Endothelial cell of umbilical vein (primary cell): ENCODE results near the gene IMPG2. TPM values are rescaled to one million over a fixed set of nuclear protein-coding genes. Genes with fewer than 3 reads are reported as not detected.

Experiments used
- BruUV-seq: library from RNA; stranded (reverse); fragments of 400-500 nt; replicated peaks from 2 replicates; lab custom pipeline; 2021; lab: Mats Ljungman, UMichigan
- CTCF ChIA-PET: fragments of 300-600, 350-600 bp; sonication (Branson Sonifier 250); formaldehyde crosslinking; loops from one replicate; lab custom pipeline; 2021; ENCODE audit warnings: antibody characterized with exemption, inconsistent platforms; lab: Charles Lee
- POLR2A ChIA-PET: fragments of 300-600, 350-600 bp; sonication (Branson Sonifier 250); formaldehyde crosslinking; loops from one replicate; lab custom pipeline; 2021; ENCODE audit warnings: antibody characterized with exemption, inconsistent platforms; lab: Charles Lee
- DNase-seq: peaks from one replicate; pipeline ENCODE4 v3.0.0-alpha.2; 2011; ENCODE audit warnings: low read depth, low spot score
- FAIRE-seq: peaks from 2 replicates; lab custom pipeline; 2011; peaks lifted over from hg19 to GRCh38; lab: Jason Lieb, UNC
- H2AFZ ChIP-seq: 2 replicates; pipeline ENCODE4 v1.6.0; 2012; ENCODE audit warnings: low read depth, low read length, control low read depth, inconsistent platforms
- H3K27ac ChIP-seq: 2 replicates; pipeline ENCODE4 v1.5.1; 2011; ENCODE audit warnings: low read depth, mild to moderate bottlenecking, control low read depth, low read length, moderate library complexity; ENCODE audit not compliant: insufficient read depth
- H3K27me3 ChIP-seq, 2 experiments: 2 replicates each; pipeline versions ENCODE4 v1.6.0 to v1.6.1; 2011; ENCODE audit warnings: low read length in 2 of 2, mixed read lengths in 1 of 2; ENCODE audit not compliant: control insufficient read depth in 2 of 2, insufficient read depth in 2 of 2
- H3K36me3 ChIP-seq, 2 experiments: 2 replicates in 1 of 2; 3 replicates in 1 of 2; pipeline ENCODE4 v1.5.1; 2011; ENCODE audit warnings: low read length in 2 of 2, mild to moderate bottlenecking in 1 of 2, moderate library complexity in 1 of 2; ENCODE audit not compliant: control insufficient read depth in 2 of 2, insufficient read depth in 2 of 2; ENCODE audit errors: extremely low read depth in 1 of 2
- H3K4me1 ChIP-seq: 3 replicates; pipeline ENCODE4 v1.5.1; 2011; ENCODE audit warnings: mild to moderate bottlenecking, low read length; ENCODE audit not compliant: control insufficient read depth, insufficient read depth; ENCODE audit errors: extremely low read depth
- H3K4me2 ChIP-seq: 2 replicates; pipeline ENCODE4 v1.6.1; 2011; ENCODE audit warnings: low read length, control low read depth, mixed read lengths; ENCODE audit not compliant: insufficient read depth
- H3K4me3 ChIP-seq, 3 experiments: fragments of 200-600 bp in 1 of 3; sonication (generic), shearing (Covaris generic) in 1 of 3; replicated peaks in 1 of 3; 2 replicates each; pipeline ENCODE4 v1.5.1; 2011 to 2016; ENCODE audit warnings: control low read depth in 3 of 3, low read length in 3 of 3, mild to moderate bottlenecking in 2 of 3, inconsistent platforms in 1 of 3, low read depth in 1 of 3, moderate library complexity in 1 of 3; ENCODE audit not compliant: insufficient read depth in 1 of 3
- H3K79me2 ChIP-seq: 2 replicates; pipeline ENCODE4 v1.6.0; 2012; ENCODE audit warnings: low read length, inconsistent platforms; ENCODE audit not compliant: control insufficient read depth, insufficient read depth
- H3K9ac ChIP-seq: replicated peaks from 2 replicates; pipeline ENCODE3; 2011; ENCODE audit warnings: low read length, control low read depth; ENCODE audit not compliant: insufficient read depth; ENCODE audit errors: extremely low read depth
- H3K9me1 ChIP-seq: replicated peaks from 3 replicates; pipeline ENCODE4 v1.6.0; 2011; ENCODE audit warnings: mild to moderate bottlenecking, low read length; ENCODE audit not compliant: control insufficient read depth, insufficient read depth; ENCODE audit errors: extremely low read depth
- H3K9me3 ChIP-seq: replicated peaks from 2 replicates; pipeline ENCODE4 v1.5.1; 2012; ENCODE audit warnings: low read length, inconsistent platforms; ENCODE audit not compliant: control insufficient read depth, insufficient read depth
- H4K20me1 ChIP-seq: replicated peaks from 2 replicates; pipeline ENCODE3; 2011; ENCODE audit warnings: mild to moderate bottlenecking, low read length; ENCODE audit not compliant: control insufficient read depth, insufficient read depth; ENCODE audit errors: extremely low read depth
- GATA2 ChIP-seq: IDR thresholded peaks from 2 replicates; pipeline ENCODE4 v1.7.0; 2011; ENCODE audit warnings: low read depth, mild to moderate bottlenecking, moderate library complexity, mixed read lengths, low read length; ENCODE audit not compliant: insufficient read length, insufficient read depth
- JUN ChIP-seq: IDR thresholded peaks from 2 replicates; pipeline ENCODE4 v1.6.1; 2011; ENCODE audit warnings: borderline replicate concordance, low read depth; ENCODE audit not compliant: insufficient read length, insufficient read depth
- POLR2A ChIP-seq: IDR thresholded peaks from 2 replicates; pipeline ENCODE4 v1.6.1; 2012; ENCODE audit warnings: low read depth, mild to moderate bottlenecking, control low read depth, low read length
- POLR2AphosphoS5 ChIP-seq: IDR thresholded peaks from 2 replicates; pipeline ENCODE4 v1.6.1; 2012; ENCODE audit warnings: low read depth, mild to moderate bottlenecking, control low read depth, low read length, moderate library complexity; ENCODE audit not compliant: insufficient read depth
- dilution Hi-C: fragments of 300-500 bp; cut with MboI; formaldehyde crosslinking; loops from one replicate; pipeline ENCODE4 v1.15.0; 2019; ENCODE audit warnings: low sequenced_read_pairs; ENCODE audit not compliant: extremely low pct_ligation_motif_present
- intact Hi-C: fragments of 100-400 bp; cut with micrococcal nuclease; formaldehyde crosslinking; loops from one replicate; pipeline ENCODE4 v1.10.0; 2022
- polyA plus RNA-seq, 4 experiments: library from polyadenylated mRNA; depleted of rRNA in 3 of 4; stranded (reverse) in 3 of 4; unstranded in 1 of 4; fragments of >200 nt; gene quantifications; 2 replicates each; pipeline versions ENCODE4 v1.2.1 to v1.2.3, GENCODE V29; 2011 to 2012; ENCODE audit warnings: missing spikeins in 1 of 4
- total RNA-seq: library from RNA; stranded (reverse); gene quantifications from 2 replicates; pipeline ENCODE4 v1.2.3, GENCODE V29; 2021
- TF ChIP-seq, protein P1 (sequence below): IDR thresholded peaks from 2 replicates; pipeline ENCODE4 v1.6.1; 2011; ENCODE audit not compliant: insufficient read depth, insufficient read length
- TF ChIP-seq, protein P2 (sequence below), 2 donors: IDR thresholded peaks; 1 replicate in 1 of 2; 2 replicates in 1 of 2; pipeline ENCODE4 v1.5.1; 2011; ENCODE audit warnings: low read length in 2 of 2, mild to moderate bottlenecking in 2 of 2, moderate library complexity in 2 of 2, control low read depth in 1 of 2, inconsistent platforms in 1 of 2, low read depth in 1 of 2; ENCODE audit not compliant: insufficient read depth in 1 of 2; ENCODE audit errors: extremely low read depth in 1 of 2

Gene IMPG2
- total and polyA plus RNA-seq, 2 donors (not counting 3 experiments of a cell fraction or from before 2014, with no cell fraction given), result 0.39 to 0.71 TPM

DNA sequence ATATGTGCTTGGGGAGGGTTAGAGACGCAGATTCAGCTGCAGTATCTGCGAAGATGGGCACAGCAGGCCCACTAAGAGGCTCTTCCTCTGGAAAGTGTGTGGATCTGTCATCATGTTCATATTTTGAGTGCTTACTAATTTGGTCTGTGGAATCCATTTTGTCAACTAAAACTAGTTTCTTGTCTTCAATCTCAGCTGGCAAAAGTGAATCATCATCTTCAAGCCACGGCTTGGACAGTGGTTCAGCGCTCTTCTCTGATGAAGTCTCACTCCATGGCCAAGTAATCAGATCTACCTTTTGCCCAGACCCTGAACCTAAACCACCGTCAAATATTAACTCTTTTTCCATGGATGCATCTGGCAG is 76.2 kb downstream of the IMPG2 start:
- Histone ChIP-seq H4K20me1 (no peaks in the 10 kb centered on the region), H3K4me3 (no peak overlapping the region), H3K36me3 (no peaks in the 10 kb centered on the region), H3K9me1 (no peaks in the 10 kb centered on the region), H2AFZ (no peak overlapping the region), H3K4me1 (no peaks in the 10 kb centered on the region), H3K9ac (no peak overlapping the region), H3K79me2 (no peaks in the 10 kb centered on the region), H3K9me3 (no peaks in the 10 kb centered on the region), H3K4me2 (no peak overlapping the region), H3K27ac (no peak overlapping the region), H3K27me3 (no peaks in the 10 kb centered on the region)
- intact Hi-C loops, result no loop called here
- no peak for DNase-seq
- TF ChIP-seq, protein P1, sequence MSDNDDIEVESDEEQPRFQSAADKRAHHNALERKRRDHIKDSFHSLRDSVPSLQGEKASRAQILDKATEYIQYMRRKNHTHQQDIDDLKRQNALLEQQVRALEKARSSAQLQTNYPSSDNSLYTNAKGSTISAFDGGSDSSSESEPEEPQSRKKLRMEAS, result no peak
- TF ChIP-seq GATA2 (no peak), POLR2AphosphoS5 (no peak), JUN (no peak), POLR2A (no peak)
- TF ChIP-seq, protein P2, sequence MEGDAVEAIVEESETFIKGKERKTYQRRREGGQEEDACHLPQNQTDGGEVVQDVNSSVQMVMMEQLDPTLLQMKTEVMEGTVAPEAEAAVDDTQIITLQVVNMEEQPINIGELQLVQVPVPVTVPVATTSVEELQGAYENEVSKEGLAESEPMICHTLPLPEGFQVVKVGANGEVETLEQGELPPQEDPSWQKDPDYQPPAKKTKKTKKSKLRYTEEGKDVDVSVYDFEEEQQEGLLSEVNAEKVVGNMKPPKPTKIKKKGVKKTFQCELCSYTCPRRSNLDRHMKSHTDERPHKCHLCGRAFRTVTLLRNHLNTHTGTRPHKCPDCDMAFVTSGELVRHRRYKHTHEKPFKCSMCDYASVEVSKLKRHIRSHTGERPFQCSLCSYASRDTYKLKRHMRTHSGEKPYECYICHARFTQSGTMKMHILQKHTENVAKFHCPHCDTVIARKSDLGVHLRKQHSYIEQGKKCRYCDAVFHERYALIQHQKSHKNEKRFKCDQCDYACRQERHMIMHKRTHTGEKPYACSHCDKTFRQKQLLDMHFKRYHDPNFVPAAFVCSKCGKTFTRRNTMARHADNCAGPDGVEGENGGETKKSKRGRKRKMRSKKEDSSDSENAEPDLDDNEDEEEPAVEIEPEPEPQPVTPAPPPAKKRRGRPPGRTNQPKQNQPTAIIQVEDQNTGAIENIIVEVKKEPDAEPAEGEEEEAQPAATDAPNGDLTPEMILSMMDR (IDR thresholded peaks at IDR 0.05; ENCODE audit: extremely low read depth in 1 of 2, insufficient read depth in 1 of 2, low read depth in 1 of 2, low read length in 2 of 2), result no peak
- no TSS peak for BruUV-seq
- CTCF ChIA-PET, result no interaction called here
- POLR2A ChIA-PET, result no interaction called here
- no peak for FAIRE-seq
- dilution Hi-C loops, result no loop called here
